GM18873 (cell line): ENCODE measurements around the gene AIP.

Experiments
- ATAC-seq: cut with Tn5 transposase; IDR thresholded peaks from one replicate; pipeline ENCODE4 v1.9.1; 2021; ENCODE audit warnings: mild to moderate bottlenecking, moderate library complexity, moderate number of reproducible peaks; ENCODE audit not compliant: unreplicated experiment, low FRiP score

The AIP gene

GRCh38 chr11:67482827-67483798 lies at the start of gene AIP:
Gene AIP, plus strand, starts transcription at chr11:67483026. Its CDS starts 133 bp downstream, at chr11:67483159.
- ATAC-seq: peak; percentile 62

GRCh38 chr11:67433536-67434394 lies 49.1 kb upstream of the AIP start:
- no peak for ATAC-seq

GRCh38 chr11:67434395-67434881 lies 48.4 kb upstream of the AIP start:
- no peak for ATAC-seq

- ATAC-seq: no peak
Measured at GRCh38 chr11:67435031-67435726, 47.6 kb upstream of the AIP start.

GRCh38 chr11:67435727-67436458 lies 46.9 kb upstream of the AIP start:
- no peak for ATAC-seq

- no peak for ATAC-seq
Measured at GRCh38 chr11:67436459-67437081, 46.3 kb upstream of the AIP start.

GRCh38 chr11:67437082-67437808 lies 45.6 kb upstream of the AIP start, which contains the start of gene PTPRCAP:
Gene PTPRCAP, minus strand, starts transcription at chr11:67437682. Its CDS starts 63 bp downstream, at chr11:67437619.
- no peak for ATAC-seq

GRCh38 chr11:67437809-67438157 lies 45.0 kb upstream of the AIP start:
- ATAC-seq: no peak

GRCh38 chr11:67438158-67438902 lies 44.5 kb upstream of the AIP start:
- ATAC-seq: no peak

GRCh38 chr11:67439321-67440228 lies 43.3 kb upstream of the AIP start:
- no peak for ATAC-seq

- no peak for ATAC-seq
Measured at GRCh38 chr11:67440229-67441097, 42.4 kb upstream of the AIP start.

- no peak for ATAC-seq
Measured at GRCh38 chr11:67441098-67441563, 41.7 kb upstream of the AIP start.

GRCh38 chr11:67441731-67442351 lies 41.0 kb upstream of the AIP start:
- no peak for ATAC-seq

- no peak for ATAC-seq
Measured at GRCh38 chr11:67442504-67443404, 40.1 kb upstream of the AIP start.
